ENCODE measurements around the gene KCP.

- no peak for TF ChIP-seq CTCF (IDR thresholded peaks at IDR 0.05)
- no peak for TF ChIP-seq POLR2A (IDR thresholded peaks at IDR 0.05)
Observed at GRCh38 chr7:128931190-128931798, 20.8 kb upstream of the KCP start.

All from esophagus squamous epithelium (tissue), 4 donors.